Fibroblast of the aortic adventitia (primary cell): ENCODE data around the gene GNB2. TPM values are rescaled to one million over a fixed set of nuclear protein-coding genes. Genes with fewer than 3 reads are reported as not detected.

Experiments used
- DNase-seq: peaks from one replicate; pipeline ENCODE4 v3.0.0-alpha.2; 2010; ENCODE audit warnings: low read depth
- H3K4me3 ChIP-seq: 2 replicates; pipeline ENCODE4 v1.5.1; 2011; ENCODE audit warnings: low read depth, mild to moderate bottlenecking, control low read depth, low read length, moderate library complexity
- CTCF ChIP-seq: IDR thresholded peaks from 2 replicates; pipeline ENCODE4 v1.5.1; 2011; ENCODE audit warnings: mild to moderate bottlenecking, low read length, control low read depth, inconsistent platforms; ENCODE audit not compliant: insufficient read depth
- total RNA-seq: library from RNA; depleted of rRNA; stranded (reverse); fragments of >200 nt; gene quantifications from 2 replicates; pipeline ENCODE4 v1.2.3, GENCODE V29; 2012; ENCODE audit warnings: low replicate concordance

The GNB2 gene
- total RNA-seq, 1 donor = 89.1 TPM

- H3K4me3 ChIP-seq = no peak overlapping the region
- TF ChIP-seq CTCF = no peak
- no peak for DNase-seq
These were observed 5.8 kb downstream of the GNB2 start for GRCh38 chr7:100679129-100679926.

DNA sequence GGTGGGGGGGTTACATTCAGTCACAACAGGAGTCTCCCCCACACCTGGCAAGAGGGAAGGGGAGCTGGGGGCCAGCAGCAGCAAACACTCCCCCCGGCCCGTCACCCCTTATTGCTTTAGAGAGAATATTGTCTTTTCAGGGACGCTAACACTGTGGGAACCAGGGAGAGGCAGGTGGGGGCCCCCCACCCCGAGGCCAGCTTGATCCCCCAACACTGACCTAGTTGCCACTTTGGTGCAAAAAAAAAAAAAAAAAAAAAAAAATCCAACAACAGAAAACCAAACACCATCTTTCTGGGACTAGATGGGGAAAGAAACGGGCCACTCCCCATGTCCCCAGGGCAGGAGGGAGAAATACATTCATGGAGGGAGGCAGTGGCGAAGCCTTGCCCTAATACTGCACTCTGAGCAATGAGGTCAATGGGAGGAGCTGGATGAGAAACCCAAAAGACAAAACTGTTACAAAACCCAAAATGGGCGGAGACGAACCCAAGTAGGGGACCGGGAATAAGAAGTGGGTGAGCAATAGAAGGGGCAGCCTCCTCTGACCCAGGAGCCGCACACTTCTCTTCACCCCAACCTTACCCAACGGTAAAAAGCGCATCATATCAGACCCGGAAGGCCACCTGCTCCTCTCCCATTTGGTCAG is 6.5 kb downstream of the GNB2 start:
- no peak for TF ChIP-seq CTCF
- H3K4me3 ChIP-seq = no peak overlapping the region
- DNase-seq = peak; percentile 50

- H3K4me3 ChIP-seq = no peak overlapping the region
- no peak for DNase-seq
- TF ChIP-seq CTCF = no peak
These were observed 7.2 kb downstream of the GNB2 start for GRCh38 chr7:100680576-100681271.

DNA sequence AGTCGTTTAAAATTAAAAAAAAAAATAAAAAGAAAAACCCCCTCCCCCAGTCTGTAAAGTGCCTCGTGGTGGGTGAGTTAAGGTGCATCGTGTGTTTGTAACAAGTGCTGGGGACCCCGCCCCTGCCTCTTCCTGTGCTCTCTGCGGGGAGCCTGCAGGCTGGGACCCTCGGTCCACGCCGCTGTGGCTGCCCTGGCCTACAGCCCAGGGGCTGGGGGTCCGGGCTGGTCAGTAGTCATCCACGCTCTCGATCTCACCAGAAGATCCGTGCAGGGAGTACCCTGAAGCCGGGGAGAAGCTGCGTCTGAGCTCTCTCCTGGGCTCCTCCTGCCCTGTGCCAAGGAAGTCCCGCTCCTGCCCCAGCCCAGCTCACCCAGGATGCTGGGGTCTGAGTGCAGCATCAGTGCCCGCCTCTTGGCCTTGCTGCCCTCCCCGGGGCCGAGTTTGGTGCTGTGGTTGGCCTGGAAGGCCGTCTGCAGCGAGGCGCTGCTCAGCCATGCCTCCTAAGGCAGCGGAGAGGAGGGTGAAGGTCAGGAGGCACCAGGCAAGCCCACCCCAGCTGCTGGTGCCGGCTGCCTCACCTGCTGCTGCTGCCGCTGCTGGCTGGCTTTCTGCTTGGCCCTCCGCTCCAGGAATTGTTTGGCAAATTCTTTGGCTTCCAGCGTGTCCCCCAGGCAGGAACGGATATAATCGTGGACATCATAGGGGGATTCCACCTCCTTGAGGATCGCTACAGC is 8.1 kb downstream of the GNB2 start:
- no peak for DNase-seq
- TF ChIP-seq CTCF = no peak
- H3K4me3 ChIP-seq = no peak overlapping the region

DNA sequence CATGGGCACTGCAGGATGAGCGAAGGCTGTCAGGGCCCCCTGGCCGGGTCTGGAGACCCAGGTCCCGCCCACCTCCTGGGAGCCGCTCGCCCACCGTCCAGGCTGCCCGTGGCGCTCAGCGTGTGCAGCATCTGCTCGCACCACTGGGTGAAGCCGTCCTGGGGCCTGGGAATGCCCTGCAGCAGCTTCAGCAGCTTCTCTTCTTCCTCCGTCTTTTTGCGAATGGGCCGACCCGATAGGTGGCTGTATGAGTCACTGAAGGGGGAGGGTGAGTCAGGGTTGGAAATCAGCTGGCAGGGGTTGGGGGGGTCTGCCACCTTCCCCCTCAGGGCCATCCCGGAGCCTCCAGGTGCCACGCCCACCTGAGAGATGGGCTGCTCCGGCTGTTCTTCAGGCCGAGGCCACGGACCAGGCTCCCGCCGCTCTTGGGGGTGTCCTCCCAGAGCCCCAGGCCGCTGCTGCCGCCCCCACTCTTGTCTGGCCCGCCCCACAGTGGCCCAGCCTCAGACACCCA is 8.7 kb downstream of the GNB2 start:
- no peak for DNase-seq
- TF ChIP-seq CTCF = no peak
- no peak overlapping the region for H3K4me3 ChIP-seq

- no peak for TF ChIP-seq CTCF
- no peak for DNase-seq
- no peak overlapping the region for H3K4me3 ChIP-seq
These were observed 9.6 kb downstream of the GNB2 start for GRCh38 chr7:100682991-100683658.
